Measurements from ENCODE around the gene STAT6. TPM values are rescaled to one million over a fixed set of nuclear protein-coding genes. Genes with fewer than 3 reads are reported as not detected.
"Not testable (repeated sequence)": the region's sequence is repeated elsewhere in the genome, so short reads cannot be mapped to it uniquely, and the experiment has no call there.

Gene STAT6
- total RNA-seq, 2 donors from 2014 or later: 124 to 237 TPM

GRCh38 chr12:57057067-57057751 lies 54.0 kb downstream of the STAT6 start:
- WGBS: 87% methylated on average over 6 of the region's 6 CpGs
- Histone ChIP-seq H3K9me3 (no peaks in the 10 kb centered on the region), H3K4me1 (replicated peaks) (no peaks in the 10 kb centered on the region), H3K36me3 (no peaks in the 10 kb centered on the region), H3K27me3 (replicated peaks; ENCODE audit: insufficient read depth) (no peaks in the 10 kb centered on the region), H3K4me3 (no peak overlapping the region), H3K27ac (no peak overlapping the region)
- DNase-seq (ENCODE audit: low spot score): no peak
- intact Hi-C loops (cut with DNase I): loop anchor here (5.0 kb wide), 1 partner anchor 50 kb away; the partner anchor contains the start of gene ZBTB39
- TF ChIP-seq POLR2AphosphoS5 (IDR thresholded peaks at IDR 0.05) (no peak), POLR2A (IDR thresholded peaks at IDR 0.05) (no peak), CTCF (IDR thresholded peaks at IDR 0.05) (no peak)

DNA sequence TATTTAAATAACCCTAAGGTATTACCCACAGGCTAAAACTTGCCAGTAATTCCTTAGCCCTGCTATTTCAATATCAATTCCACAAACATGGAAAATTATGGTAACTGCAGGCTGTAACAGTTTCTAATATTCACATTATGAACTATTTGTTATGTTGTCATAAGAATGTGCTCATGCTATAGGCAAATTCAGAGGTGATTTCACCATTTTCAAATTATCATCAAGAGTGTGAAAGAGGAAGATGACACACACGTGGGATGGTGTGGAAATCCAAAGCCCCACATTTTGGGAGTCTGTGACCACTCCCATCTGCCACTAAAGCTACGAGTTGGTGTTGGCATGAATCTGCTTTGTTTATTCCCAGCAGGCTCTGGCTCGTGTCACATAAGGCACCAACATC lies 55.3 kb downstream of the STAT6 start:
- no peak overlapping the region for H3K4me3 ChIP-seq
- H3K9me3 ChIP-seq: no peaks in the 10 kb centered on the region
- no peak overlapping the region for H3K27ac ChIP-seq
- intact Hi-C loops (cut with DNase I): loop anchor here (5.0 kb wide), 1 partner anchor 49 kb away; the partner anchor contains the start of gene ZBTB39
- H3K4me1 ChIP-seq (replicated peaks): no peaks in the 10 kb centered on the region
- no peaks in the 10 kb centered on the region for H3K36me3 ChIP-seq
- H3K27me3 ChIP-seq (replicated peaks; ENCODE audit: insufficient read depth): no peaks in the 10 kb centered on the region
- TF ChIP-seq POLR2AphosphoS5 (IDR thresholded peaks at IDR 0.05) (no peak), CTCF (IDR thresholded peaks at IDR 0.05) (no peak), POLR2A (IDR thresholded peaks at IDR 0.05) (no peak)
- 64% methylated on average over 3 of the region's 3 CpGs for WGBS
- DNase-seq (ENCODE audit: low spot score): no peak

GRCh38 chr12:57053901-57054300 lies 57.3 kb downstream of the STAT6 start:
- H3K9me3 ChIP-seq; H3K36me3 ChIP-seq; DNase-seq (ENCODE audit: low spot score); H3K4me3 ChIP-seq; H3K27ac ChIP-seq; intact Hi-C loops (cut with DNase I); H3K4me1 ChIP-seq (replicated peaks); H3K27me3 ChIP-seq (replicated peaks; ENCODE audit: insufficient read depth): not testable (repeated sequence)
- WGBS: 91% methylated on average over 4 of the region's 4 CpGs

- H3K4me1 ChIP-seq (replicated peaks); H3K9me3 ChIP-seq; intact Hi-C loops (cut with DNase I); H3K36me3 ChIP-seq; H3K27ac ChIP-seq; DNase-seq (ENCODE audit: low spot score); H3K27me3 ChIP-seq (replicated peaks; ENCODE audit: insufficient read depth); H3K4me3 ChIP-seq: not testable (repeated sequence)
- WGBS: 98% methylated on average over 4 of the region's 4 CpGs
Measured at GRCh38 chr12:57053146-57053545, 58.0 kb downstream of the STAT6 start.

DNA sequence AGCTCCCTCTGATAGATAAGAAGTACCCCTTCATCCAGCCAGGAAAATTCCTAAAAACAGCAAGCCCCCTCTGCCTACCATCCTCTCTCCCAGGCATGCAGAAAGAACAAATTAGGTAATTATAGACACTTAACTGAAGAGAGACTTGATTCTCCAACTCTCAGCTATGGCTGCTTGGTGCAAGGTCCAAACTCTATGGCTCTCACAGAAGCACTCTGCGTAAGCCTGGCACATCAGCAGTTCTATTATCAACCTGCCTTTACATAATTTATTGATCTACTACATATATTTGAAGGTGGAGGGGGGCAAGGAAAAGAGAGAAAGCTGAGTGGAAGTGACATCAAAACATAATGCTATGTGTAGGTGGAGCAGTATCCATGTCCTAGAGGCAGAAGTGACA lies 60.2 kb downstream of the STAT6 start:
- Histone ChIP-seq H3K4me1 (replicated peaks) (no peaks in the 10 kb centered on the region), H3K9me3 (no peaks in the 10 kb centered on the region), H3K27me3 (replicated peaks; ENCODE audit: insufficient read depth) (no peaks in the 10 kb centered on the region), H3K27ac (no peak overlapping the region), H3K4me3 (no peak overlapping the region), H3K36me3 (no peaks in the 10 kb centered on the region)
- intact Hi-C loops (cut with DNase I): no loop called here
- DNase-seq (ENCODE audit: low spot score): no peak
- WGBS: 92% methylated on average over 1 of the region's 1 CpG
- no peak for TF ChIP-seq POLR2AphosphoS5 (IDR thresholded peaks at IDR 0.05)
- TF ChIP-seq CTCF (IDR thresholded peaks at IDR 0.05): no peak
- no peak for TF ChIP-seq POLR2A (IDR thresholded peaks at IDR 0.05)

GRCh38 chr12:57049890-57050289 lies 61.3 kb downstream of the STAT6 start, which contains the start of gene MYO1A:
Gene MYO1A, minus strand, starts transcription at chr12:57050129. Its CDS starts 1,806 bp downstream, at chr12:57048323.
- no peak within 1 kb of the TSS for H3K27ac ChIP-seq
- no peaks in the 10 kb centered on the region for H3K4me1 ChIP-seq (replicated peaks)
- H3K36me3 ChIP-seq: no peaks in the 10 kb centered on the region
- DNase-seq (ENCODE audit: low spot score): no peak
- intact Hi-C loops (cut with DNase I): no loop called here
- WGBS: 26% methylated on average over 2 of the region's 2 CpGs
- H3K27me3 ChIP-seq (replicated peaks; ENCODE audit: insufficient read depth): no peaks in the 10 kb centered on the region
- TF ChIP-seq POLR2AphosphoS5 (IDR thresholded peaks at IDR 0.05) (no peak), CTCF (IDR thresholded peaks at IDR 0.05) (no peak), POLR2A (IDR thresholded peaks at IDR 0.05) (no peak)
- H3K9me3 ChIP-seq: no peaks in the 10 kb centered on the region
- H3K4me3 ChIP-seq: no peak within 1 kb of the TSS
